DND-41 (cell line): Measurements from ENCODE around the gene SLC8A2.

Experiments
- ATAC-seq: fragments of 200-7000 bp; cut with Tn5 transposase; 3 replicates; pipeline ENCODE4 v1.9.1; 2021; ENCODE audit warnings: low read depth; ENCODE audit not compliant: insufficient read depth
- DNase-seq: peaks from one replicate; pipeline ENCODE4 v3.0.0-alpha.2; 2020
- H2AFZ ChIP-seq: 2 replicates; pipeline ENCODE4 v1.6.0; 2012; ENCODE audit warnings: low read depth, low read length
- H3K27ac ChIP-seq: 2 replicates; pipeline ENCODE4 v1.5.1; 2012; ENCODE audit warnings: low read length, inconsistent platforms
- H3K27me3 ChIP-seq: fragments of 200-600 bp; sonication (generic); 2 replicates; pipeline ENCODE4 v1.6.0; 2012; ENCODE audit warnings: low read length, mild to moderate bottlenecking, inconsistent platforms; ENCODE audit not compliant: insufficient read depth, poor library complexity
- H3K36me3 ChIP-seq: 2 replicates; pipeline ENCODE4 v1.5.1; 2012; ENCODE audit warnings: low read length, inconsistent platforms; ENCODE audit not compliant: insufficient read depth
- H3K4me1 ChIP-seq: 2 replicates; pipeline ENCODE4 v1.5.1; 2012; ENCODE audit warnings: mild to moderate bottlenecking, low read length; ENCODE audit not compliant: insufficient read depth
- H3K4me2 ChIP-seq: 2 replicates; pipeline ENCODE4 v1.6.0; 2012; ENCODE audit warnings: mild to moderate bottlenecking, moderate library complexity, low read length, inconsistent platforms; ENCODE audit not compliant: insufficient read depth
- H3K4me3 ChIP-seq, 2 experiments: fragments of 200-600 bp in 1 of 2; shearing (Covaris generic) in 1 of 2; 2 replicates each; pipeline ENCODE4 v1.5.1; 2012 to 2016; ENCODE audit warnings: inconsistent platforms in 2 of 2, low read length in 2 of 2, mild to moderate bottlenecking in 2 of 2, low read depth in 1 of 2, moderate library complexity in 1 of 2
- H3K79me2 ChIP-seq: 2 replicates; pipeline ENCODE4 v1.6.0; 2012; ENCODE audit warnings: low read length, inconsistent platforms; ENCODE audit not compliant: insufficient read depth
- H3K9ac ChIP-seq: 2 replicates; pipeline ENCODE4 v1.6.0; 2012; ENCODE audit warnings: low read depth, mild to moderate bottlenecking, inconsistent platforms, low read length, moderate library complexity
- H3K9me3 ChIP-seq: 2 replicates; pipeline ENCODE4 v1.5.1; 2012; ENCODE audit warnings: low read length, moderate library complexity, mild to moderate bottlenecking, inconsistent platforms; ENCODE audit not compliant: insufficient read depth, severe bottlenecking
- H4K20me1 ChIP-seq: 2 replicates; pipeline ENCODE4 v1.6.0; 2012; ENCODE audit warnings: low read length; ENCODE audit not compliant: insufficient read depth
- EZH2 ChIP-seq: IDR thresholded peaks from 3 replicates; pipeline ENCODE4 v1.6.1; 2012; ENCODE audit warnings: borderline replicate concordance, low read depth, mild to moderate bottlenecking, moderate library complexity, low read length, inconsistent platforms; ENCODE audit not compliant: severe bottlenecking
- TF ChIP-seq, protein P1 (sequence below): IDR thresholded peaks from 2 replicates; pipeline ENCODE4 v1.5.1; 2012; ENCODE audit warnings: borderline replicate concordance, low read length, moderate library complexity, mild to moderate bottlenecking; ENCODE audit not compliant: poor library complexity, severe bottlenecking; ENCODE audit errors: extremely low read depth

SLC8A2 gene

DNA sequence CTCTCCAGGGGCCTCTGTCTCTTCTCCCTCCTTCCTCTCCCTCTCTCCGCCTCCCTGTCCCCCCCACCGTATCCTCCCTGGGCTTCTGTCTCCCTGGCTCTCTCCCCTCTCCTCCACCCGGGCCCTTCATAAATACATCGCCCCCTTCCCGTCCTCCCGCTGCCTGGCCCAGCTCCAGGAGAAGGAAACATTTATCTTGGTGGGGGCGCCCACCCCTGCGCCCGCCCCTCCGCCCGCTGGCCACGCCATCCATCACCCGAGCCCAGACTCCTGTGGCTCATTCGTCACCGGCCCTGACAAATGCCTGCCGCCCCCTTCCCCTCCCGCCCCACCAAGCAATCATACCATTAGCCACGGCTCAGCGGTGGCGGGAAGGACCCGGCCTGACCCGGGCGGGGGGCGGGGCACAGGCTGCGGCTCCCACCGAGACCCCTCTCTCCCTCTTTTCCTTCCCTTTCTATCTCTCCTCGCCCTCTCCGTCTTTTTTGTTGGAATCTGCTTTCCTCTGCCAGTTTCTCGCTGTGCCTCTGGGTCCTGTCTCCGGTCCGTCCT is 49.8 kb downstream of the SLC8A2 start:
- Histone ChIP-seq H3K9ac (no peak overlapping the region), H2AFZ (no peak overlapping the region), H3K27ac (no peak overlapping the region), H3K4me2 (no peak overlapping the region), H3K4me1 (no peaks in the 10 kb centered on the region), H3K79me2 (no peaks in the 10 kb centered on the region), H3K27me3 (peaks cover 28% of the 10 kb centered on the region), H3K36me3 (no peaks in the 10 kb centered on the region), H3K9me3 (no peaks in the 10 kb centered on the region), H3K4me3 (no peak overlapping the region), H4K20me1 (peaks cover 3% of the 10 kb centered on the region; the same call in 1 of the 2 replicates)
- no peak for ATAC-seq
- no peak for DNase-seq
- no peak for TF ChIP-seq EZH2
- TF ChIP-seq, protein P1, sequence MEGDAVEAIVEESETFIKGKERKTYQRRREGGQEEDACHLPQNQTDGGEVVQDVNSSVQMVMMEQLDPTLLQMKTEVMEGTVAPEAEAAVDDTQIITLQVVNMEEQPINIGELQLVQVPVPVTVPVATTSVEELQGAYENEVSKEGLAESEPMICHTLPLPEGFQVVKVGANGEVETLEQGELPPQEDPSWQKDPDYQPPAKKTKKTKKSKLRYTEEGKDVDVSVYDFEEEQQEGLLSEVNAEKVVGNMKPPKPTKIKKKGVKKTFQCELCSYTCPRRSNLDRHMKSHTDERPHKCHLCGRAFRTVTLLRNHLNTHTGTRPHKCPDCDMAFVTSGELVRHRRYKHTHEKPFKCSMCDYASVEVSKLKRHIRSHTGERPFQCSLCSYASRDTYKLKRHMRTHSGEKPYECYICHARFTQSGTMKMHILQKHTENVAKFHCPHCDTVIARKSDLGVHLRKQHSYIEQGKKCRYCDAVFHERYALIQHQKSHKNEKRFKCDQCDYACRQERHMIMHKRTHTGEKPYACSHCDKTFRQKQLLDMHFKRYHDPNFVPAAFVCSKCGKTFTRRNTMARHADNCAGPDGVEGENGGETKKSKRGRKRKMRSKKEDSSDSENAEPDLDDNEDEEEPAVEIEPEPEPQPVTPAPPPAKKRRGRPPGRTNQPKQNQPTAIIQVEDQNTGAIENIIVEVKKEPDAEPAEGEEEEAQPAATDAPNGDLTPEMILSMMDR = no peak

DNA sequence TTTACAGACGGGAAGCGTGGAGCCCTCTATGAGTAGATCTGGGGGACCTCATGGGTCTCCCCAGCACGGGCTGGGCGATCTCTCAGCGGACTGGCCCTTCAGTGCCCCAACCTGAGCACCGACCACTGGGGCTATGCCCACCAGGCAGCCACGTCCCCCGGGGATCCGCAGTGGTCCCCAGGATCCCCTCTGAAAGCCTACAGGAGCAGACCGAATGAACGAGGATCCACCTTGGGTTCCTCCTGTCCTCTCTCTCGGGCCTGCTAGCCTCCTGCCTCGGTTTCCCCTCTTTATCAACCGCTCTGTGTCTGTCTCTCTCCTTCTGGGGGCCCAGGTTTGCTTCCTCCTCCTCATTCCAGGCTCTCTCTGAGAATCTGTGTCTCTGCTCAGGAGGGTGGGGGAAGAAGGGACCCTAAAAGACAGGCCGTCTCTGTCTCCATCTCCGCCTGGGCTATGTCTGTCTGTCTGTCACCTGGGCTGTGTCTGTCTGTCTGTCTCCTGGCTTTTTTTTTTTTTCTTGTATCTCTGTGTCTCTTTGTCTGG is 50.4 kb downstream of the SLC8A2 start:
- no peak for TF ChIP-seq EZH2
- TF ChIP-seq, protein P1 = no peak
- H2AFZ ChIP-seq = no peak overlapping the region
- no peak for DNase-seq
- no peak overlapping the region for H3K27ac ChIP-seq
- no peak overlapping the region for H3K4me3 ChIP-seq
- H3K79me2 ChIP-seq = no peaks in the 10 kb centered on the region
- no peaks in the 10 kb centered on the region for H3K36me3 ChIP-seq
- no peak overlapping the region for H3K9ac ChIP-seq
- peaks cover 28% of the 10 kb centered on the region for H3K27me3 ChIP-seq
- no peaks in the 10 kb centered on the region for H3K4me1 ChIP-seq
- H3K9me3 ChIP-seq = no peaks in the 10 kb centered on the region
- ATAC-seq = no peak
- H3K4me2 ChIP-seq = no peak overlapping the region
- 0 out of 2 replicates have a peak, but pooled peaks cover 2% of the 10 kb centered on the region for H4K20me1 ChIP-seq

DNA sequence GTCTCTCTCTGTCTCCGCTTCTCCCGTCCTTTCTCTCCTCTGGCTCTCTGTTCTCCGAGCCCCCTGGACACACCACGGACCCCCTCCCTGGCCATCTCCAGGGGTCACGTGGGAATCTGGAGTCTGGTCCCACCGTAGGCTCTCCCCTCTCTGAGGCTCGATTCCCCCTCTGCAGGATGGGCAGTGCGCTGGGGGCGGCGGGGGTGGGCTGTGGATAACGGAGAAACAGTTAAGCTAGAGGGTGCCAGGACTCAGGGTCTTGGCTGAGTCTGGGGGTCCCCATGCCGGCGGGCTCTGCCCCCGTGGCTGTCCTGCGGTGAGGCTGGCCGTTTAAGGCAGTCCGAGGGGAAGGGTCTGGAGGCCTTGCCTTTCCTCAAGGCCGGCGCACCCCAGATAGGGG is 51.9 kb downstream of the SLC8A2 start:
- TF ChIP-seq, protein P1 = no peak
- TF ChIP-seq EZH2 = no peak
- H2AFZ ChIP-seq = no peak overlapping the region
- H3K4me3 ChIP-seq = no peak overlapping the region
- no peak overlapping the region for H3K27ac ChIP-seq
- H3K36me3 ChIP-seq = no peaks in the 10 kb centered on the region
- H3K27me3 ChIP-seq = peaks cover 28% of the 10 kb centered on the region
- ATAC-seq = no peak
- no peak overlapping the region for H3K4me2 ChIP-seq
- no peaks in the 10 kb centered on the region for H3K79me2 ChIP-seq
- no peaks in the 10 kb centered on the region for H3K4me1 ChIP-seq
- H4K20me1 ChIP-seq = peaks cover 5% of the 10 kb centered on the region; the same call in 1 of the 2 replicates
- no peak overlapping the region for H3K9ac ChIP-seq
- no peaks in the 10 kb centered on the region for H3K9me3 ChIP-seq
- DNase-seq = no peak
